ENCODE data around the gene ANKRD10.

- TF ChIP-seq CTCF (IDR thresholded peaks at IDR 0.05; ENCODE audit: extremely low read depth in 1 of 2, insufficient read depth in 1 of 2, low read depth in 1 of 2, low read length in 2 of 2) (no peak), POLR2AphosphoS5 (IDR thresholded peaks at IDR 0.05; ENCODE audit: insufficient read depth, low read depth, low read length) (no peak), EZH2 (IDR thresholded peaks at IDR 0.05; ENCODE audit: borderline replicate concordance, low read depth, low read length, severe bottlenecking) (no peak), POLR2A (IDR thresholded peaks at IDR 0.05; ENCODE audit: low read depth, low read length) (no peak), JUN (IDR thresholded peaks at IDR 0.05; ENCODE audit: borderline replicate concordance, insufficient read depth, insufficient read length, low read depth) (no peak)
These were observed 4.6 kb downstream of the ANKRD10 start for GRCh38 chr13:110910013-110910890.

Measured in endothelial cell of umbilical vein (primary cell).